Natural killer cell treated with Interleukin-12 subunit alpha and Interleukin-12 subunit beta and Interleukin-15 and Interleukin-18, amount 100 ng/mL, for 72 hours (primary cell): ENCODE results near the gene PDGFRA. TPM values are rescaled to one million over a fixed set of nuclear protein-coding genes. Genes with fewer than 3 reads are reported as not detected.

Experiments
- ATAC-seq, 2 donors: fragments of 150-1000 bp; cut with Tn5 transposase in 1 of 2; sonication (Bioruptor Pico), chemical (Tn5 transposase) in 1 of 2; 2 replicates each; pipeline ENCODE4 v1.10.0; 2021
- DNase-seq: peaks from one replicate; pipeline ENCODE4 v3.0.0; 2022; ENCODE audit warnings: low spot score
- H3K27ac Mint-ChIP-seq, 2 donors: 1 replicate in 1 of 2; 2 replicates in 1 of 2; pipeline ENCODE4 v1.8.0; 2022; ENCODE audit warnings: mixed read lengths in 2 of 2, mild to moderate bottlenecking in 1 of 2, moderate library complexity in 1 of 2
- H3K27me3 Mint-ChIP-seq, 2 donors: 1 replicate in 1 of 2; 2 replicates in 1 of 2; pipeline ENCODE4 v1.8.0; 2022; ENCODE audit warnings: mixed read lengths in 2 of 2
- H3K36me3 Mint-ChIP-seq: one replicate; pipeline ENCODE4 v1.8.0; 2022; ENCODE audit warnings: mixed read lengths
- H3K4me1 Mint-ChIP-seq, 2 donors: 1 replicate in 1 of 2; 2 replicates in 1 of 2; pipeline ENCODE4 v1.8.0; 2022; ENCODE audit warnings: low read depth in 2 of 2, mixed read lengths in 2 of 2, mild to moderate bottlenecking in 1 of 2
- H3K4me3 Mint-ChIP-seq: one replicate; pipeline ENCODE4 v1.8.0; 2022; ENCODE audit warnings: mixed read lengths
- H3K9me3 Mint-ChIP-seq: 2 replicates; pipeline ENCODE4 v1.8.0; 2022; ENCODE audit warnings: mixed read lengths
- total RNA-seq, 2 donors: library from RNA; stranded (reverse); gene quantifications; one replicate each; pipeline ENCODE4 v1.2.3, GENCODE V29; 2022

Gene PDGFRA
- total RNA-seq, 2 donors from 2014 or later = 0.05 TPM; not detected in 1

- Mint-ChIP-seq H3K9me3 (no peaks in the 10 kb centered on the region), H3K27ac (no peak overlapping the region), H3K4me3 (no peak overlapping the region), H3K4me1 (no peaks in the 10 kb centered on the region), H3K36me3 (no peaks in the 10 kb centered on the region), H3K27me3 (peaks cover 0 to 4% of the 10 kb centered on the region in 2 donors)
- ATAC-seq (no peak), DNase-seq (no peak)
Measured at GRCh38 chr4:54256491-54257486, 27.7 kb downstream of the PDGFRA start.

GRCh38 chr4:54265366-54265765 lies 36.3 kb downstream of the PDGFRA start:
- H3K4me1 Mint-ChIP-seq = no peaks in the 10 kb centered on the region
- peaks cover 5 to 15% of the 10 kb centered on the region in 2 donors for H3K27me3 Mint-ChIP-seq
- H3K9me3 Mint-ChIP-seq = no peaks in the 10 kb centered on the region
- no peaks in the 10 kb centered on the region for H3K36me3 Mint-ChIP-seq
- ATAC-seq (no peak), DNase-seq (no peak)
- H3K4me3 Mint-ChIP-seq = no peak overlapping the region
- H3K27ac Mint-ChIP-seq = no peak overlapping the region

DNA sequence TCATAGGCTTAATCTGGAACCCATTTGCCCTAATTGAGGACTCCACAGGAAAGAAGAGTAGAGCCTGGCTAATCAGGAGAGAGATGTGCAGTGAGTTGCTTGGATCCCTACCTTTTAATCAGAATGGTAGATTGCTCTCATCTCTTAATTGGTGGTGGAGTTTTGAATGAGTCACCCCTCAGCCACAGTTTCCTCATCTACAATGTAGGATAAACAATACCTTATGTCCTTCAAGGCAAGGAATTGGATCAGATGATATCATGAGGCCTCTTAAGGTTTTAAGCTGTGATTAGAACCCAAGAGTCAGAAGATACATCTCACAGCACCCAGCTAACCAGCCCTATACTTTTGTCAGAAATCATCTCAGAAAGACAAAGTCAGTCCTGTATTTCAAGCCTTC lies 39.1 kb downstream of the PDGFRA start:
- Mint-ChIP-seq H3K4me1 (no peaks in the 10 kb centered on the region), H3K27ac (no peak overlapping the region), H3K4me3 (no peak overlapping the region), H3K36me3 (no peaks in the 10 kb centered on the region), H3K27me3 (peaks cover 8 to 23% of the 10 kb centered on the region in 2 donors), H3K9me3 (no peaks in the 10 kb centered on the region)
- ATAC-seq (no peak), DNase-seq (no peak)

- DNase-seq (no peak), ATAC-seq (no peak)
- no peak overlapping the region for H3K27ac Mint-ChIP-seq
Measured at GRCh38 chr4:54271464-54271863, 42.4 kb downstream of the PDGFRA start.

GRCh38 chr4:54272051-54272450 lies 43.0 kb downstream of the PDGFRA start:
- Mint-ChIP-seq H3K36me3 (no peaks in the 10 kb centered on the region), H3K27ac (no peak overlapping the region), H3K4me1 (peaks cover under 1 to 1% of the 10 kb centered on the region in 2 donors), H3K27me3 (peaks cover 12 to 30% of the 10 kb centered on the region in 2 donors), H3K4me3 (no peak overlapping the region), H3K9me3 (no peaks in the 10 kb centered on the region)
- no peak for DNase-seq
- ATAC-seq = no peak

More at GRCh38 chr4:54271464-54271863, 42.4 kb downstream of the PDGFRA start:
- H3K36me3 Mint-ChIP-seq = no peaks in the 10 kb centered on the region
- peaks cover 11 to 29% of the 10 kb centered on the region in 2 donors for H3K27me3 Mint-ChIP-seq
- no peaks in the 10 kb centered on the region for H3K4me1 Mint-ChIP-seq
- no peak overlapping the region for H3K4me3 Mint-ChIP-seq
- no peaks in the 10 kb centered on the region for H3K9me3 Mint-ChIP-seq

- H3K27me3 Mint-ChIP-seq = peaks cover 19 to 46% of the 10 kb centered on the region in 2 donors
- H3K4me3 Mint-ChIP-seq = no peak overlapping the region
- peaks cover 5 to 6% of the 10 kb centered on the region in 2 donors for H3K4me1 Mint-ChIP-seq
- no peak for ATAC-seq
- no peaks in the 10 kb centered on the region for H3K9me3 Mint-ChIP-seq
- H3K36me3 Mint-ChIP-seq = no peaks in the 10 kb centered on the region
- DNase-seq = no peak
- no peak overlapping the region for H3K27ac Mint-ChIP-seq
Measured at GRCh38 chr4:54274264-54274663, 45.2 kb downstream of the PDGFRA start.

DNA sequence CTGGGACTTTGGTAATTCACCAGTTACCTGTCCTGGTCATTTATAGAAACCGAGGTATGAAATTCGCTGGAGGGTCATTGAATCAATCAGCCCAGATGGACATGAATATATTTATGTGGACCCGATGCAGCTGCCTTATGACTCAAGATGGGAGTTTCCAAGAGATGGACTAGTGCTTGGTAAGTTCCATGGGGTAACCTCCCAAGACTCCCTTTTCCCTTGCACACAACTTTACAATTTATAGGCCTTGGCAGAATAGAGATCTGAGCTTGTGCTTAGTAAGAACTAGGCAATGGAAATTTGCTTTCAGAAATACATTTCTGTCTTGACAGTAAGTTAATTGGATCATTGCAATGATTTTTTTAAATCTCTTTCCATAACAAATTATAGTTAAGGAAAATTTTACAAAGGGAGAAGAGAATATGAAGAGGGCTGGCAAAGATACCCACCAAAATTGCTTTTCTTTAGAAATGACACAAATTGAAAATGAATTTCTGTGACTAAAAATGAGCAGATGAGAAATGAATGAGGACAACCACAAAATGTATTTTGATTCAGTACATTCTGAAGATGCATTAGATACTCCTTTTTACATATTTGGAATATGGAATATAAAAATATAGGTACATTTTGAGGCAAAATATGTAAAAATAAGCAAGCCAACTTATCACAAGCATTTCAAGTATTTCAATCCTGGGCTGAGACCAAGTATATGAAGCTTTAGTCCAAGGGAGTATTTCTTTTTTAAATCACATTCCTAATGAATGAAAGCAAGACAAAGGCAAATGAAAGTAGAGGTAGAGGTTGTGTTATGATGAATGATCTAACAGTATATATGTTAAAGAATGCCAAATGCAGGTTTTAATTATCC lies 45.9 kb downstream of the PDGFRA start:
- H3K4me1 Mint-ChIP-seq = peaks cover 5 to 6% of the 10 kb centered on the region in 2 donors
- ATAC-seq (no peak), DNase-seq (no peak)
- no peaks in the 10 kb centered on the region for H3K36me3 Mint-ChIP-seq
- H3K27ac Mint-ChIP-seq = no peak overlapping the region
- no peaks in the 10 kb centered on the region for H3K9me3 Mint-ChIP-seq
- H3K27me3 Mint-ChIP-seq = peaks cover 16 to 46% of the 10 kb centered on the region in 2 donors
- H3K4me3 Mint-ChIP-seq = no peak overlapping the region

DNA sequence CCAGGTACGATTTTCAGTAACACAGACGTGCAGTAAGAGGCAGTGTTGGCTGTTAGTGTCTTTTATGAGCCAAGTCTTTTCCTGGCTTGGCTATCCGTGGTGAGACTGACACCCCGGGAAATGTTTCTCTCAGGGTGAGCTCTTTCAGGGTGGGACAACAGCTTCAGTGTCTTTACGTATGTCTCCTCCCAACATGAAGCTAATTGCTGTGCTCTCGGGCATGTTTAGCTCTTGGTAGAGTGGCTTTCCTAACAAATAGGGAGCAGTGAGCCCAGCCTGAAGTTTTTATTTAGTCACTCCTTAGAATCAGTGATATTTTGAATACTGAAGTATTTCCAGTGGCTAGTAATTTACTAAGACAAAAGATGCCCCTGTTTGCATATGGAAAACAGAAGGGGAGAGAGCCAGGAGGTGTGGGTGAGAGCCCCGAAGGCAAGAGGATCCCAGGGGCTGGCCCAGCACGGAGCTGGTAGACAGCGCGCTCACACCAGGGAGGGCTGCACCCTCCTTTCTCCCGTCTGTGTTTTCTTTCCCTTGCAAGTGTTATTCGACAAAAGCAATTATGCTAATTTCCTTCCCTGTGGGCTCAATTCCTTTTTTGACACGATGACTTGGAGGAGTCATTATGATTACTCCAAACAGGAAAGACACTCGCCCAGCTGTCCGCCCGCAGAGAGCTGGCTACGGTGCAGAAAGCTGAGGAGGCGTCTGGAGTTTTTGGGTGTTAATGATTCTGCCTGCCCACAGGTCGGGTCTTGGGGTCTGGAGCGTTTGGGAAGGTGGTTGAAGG lies 47.7 kb downstream of the PDGFRA start:
- Mint-ChIP-seq H3K27ac (peak overlapping the region in 1 of 2 donors; percentile 56), H3K4me3 (peak overlapping the region; percentile 28), H3K36me3 (no peaks in the 10 kb centered on the region), H3K9me3 (peaks cover 1% of the 10 kb centered on the region), H3K27me3 (peaks cover 17 to 46% of the 10 kb centered on the region in 2 donors), H3K4me1 (peaks cover 5 to 6% of the 10 kb centered on the region in 2 donors)
- ATAC-seq (no peak), DNase-seq (no peak)

- H3K4me1 Mint-ChIP-seq = peaks cover 5 to 6% of the 10 kb centered on the region in 2 donors
- peak in 1 of 2 donors; percentile 31 for ATAC-seq
Measured at GRCh38 chr4:54277691-54278090, 48.6 kb downstream of the PDGFRA start.

DNA sequence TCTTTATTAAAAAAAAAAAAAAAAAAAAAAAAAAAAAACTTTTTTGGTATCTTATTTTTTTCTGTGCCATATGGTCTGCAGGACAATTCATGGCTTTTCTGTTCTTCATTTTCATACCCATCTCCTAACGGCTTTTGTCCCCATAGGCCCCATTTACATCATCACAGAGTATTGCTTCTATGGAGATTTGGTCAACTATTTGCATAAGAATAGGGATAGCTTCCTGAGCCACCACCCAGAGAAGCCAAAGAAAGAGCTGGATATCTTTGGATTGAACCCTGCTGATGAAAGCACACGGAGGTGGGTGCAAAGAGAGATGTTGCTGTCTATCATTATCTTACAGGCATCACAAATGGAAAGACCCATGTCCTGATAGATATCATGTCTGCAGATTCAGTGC lies 49.1 kb downstream of the PDGFRA start:
- ATAC-seq = no peak
- DNase-seq = no peak
- Mint-ChIP-seq H3K4me3 (no peak overlapping the region), H3K4me1 (peaks cover 5 to 6% of the 10 kb centered on the region in 2 donors), H3K36me3 (no peaks in the 10 kb centered on the region), H3K27me3 (peaks cover 15 to 38% of the 10 kb centered on the region in 2 donors), H3K27ac (no peak overlapping the region), H3K9me3 (peaks cover 5% of the 10 kb centered on the region)

More at GRCh38 chr4:54277691-54278090, 48.6 kb downstream of the PDGFRA start:
- peaks cover 15 to 38% of the 10 kb centered on the region in 2 donors for H3K27me3 Mint-ChIP-seq
- peak overlapping the region; percentile 28 for H3K4me3 Mint-ChIP-seq
- no peak for DNase-seq
- no peaks in the 10 kb centered on the region for H3K36me3 Mint-ChIP-seq
- H3K27ac Mint-ChIP-seq = peak overlapping the region in 1 of 2 donors; percentile 56
- peaks cover 5% of the 10 kb centered on the region for H3K9me3 Mint-ChIP-seq

- Mint-ChIP-seq H3K4me1 (peaks cover 5 to 6% of the 10 kb centered on the region in 2 donors), H3K27me3 (peaks cover 10 to 17% of the 10 kb centered on the region in 2 donors), H3K27ac (no peak overlapping the region), H3K4me3 (no peak overlapping the region), H3K36me3 (peaks cover 9% of the 10 kb centered on the region), H3K9me3 (peaks cover 14% of the 10 kb centered on the region)
- ATAC-seq (no peak), DNase-seq (no peak)
Measured at GRCh38 chr4:54281054-54281766, 52.1 kb downstream of the PDGFRA start.

DNA sequence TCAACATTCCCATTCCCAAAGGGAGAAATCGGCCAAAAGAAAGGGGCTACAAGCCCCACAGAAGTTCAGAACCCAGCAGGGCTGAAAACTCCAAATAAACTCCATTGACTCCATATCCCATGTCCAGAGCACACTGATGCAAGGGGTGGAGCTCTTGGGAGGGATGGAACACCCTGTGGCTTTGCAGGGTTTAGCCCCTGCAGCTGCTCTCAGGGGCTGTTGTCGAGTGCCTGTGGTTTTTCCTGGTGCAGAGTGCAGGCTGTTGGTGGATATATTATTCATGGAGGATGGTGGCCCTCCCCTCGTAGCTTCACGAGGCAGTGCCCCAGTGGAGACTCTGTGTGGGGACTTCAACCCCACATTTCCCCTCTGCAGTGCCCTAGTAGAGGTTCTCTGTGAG lies 53.7 kb downstream of the PDGFRA start:
- H3K9me3 Mint-ChIP-seq = peaks cover 14% of the 10 kb centered on the region
- H3K27me3 Mint-ChIP-seq = peaks cover 6 to 8% of the 10 kb centered on the region in 2 donors
- H3K4me1 Mint-ChIP-seq = no peaks in the 10 kb centered on the region
- no peak overlapping the region for H3K4me3 Mint-ChIP-seq
- DNase-seq = no peak
- no peak overlapping the region for H3K27ac Mint-ChIP-seq
- peaks cover 9% of the 10 kb centered on the region for H3K36me3 Mint-ChIP-seq
- ATAC-seq = no peak
